HepG2 (cell line): ENCODE data around the gene ZC3H7B. TPM values are rescaled to one million over a fixed set of nuclear protein-coding genes. Genes with fewer than 3 reads are reported as not detected.

Experiments
- AKNA ChIP-seq: sonication (generic); formaldehyde crosslinking; IDR thresholded peaks from 2 replicates; pipeline ENCODE4 v1.4.0; 2020; ENCODE audit warnings: missing genetic modification reagents, borderline replicate concordance
- ARID3A ChIP-seq: IDR thresholded peaks from 2 replicates; pipeline ENCODE4 v1.6.1; 2012; ENCODE audit warnings: low read depth, low read length, improper control_type of control experiment
- ETV6 ChIP-seq: sonication (generic); formaldehyde crosslinking; conservative IDR thresholded peaks from 2 replicates; pipeline ENCODE4 v1.4.0; 2020; ENCODE audit warnings: missing genetic modification reagents
- HDAC2 ChIP-seq: sonication (generic); formaldehyde crosslinking; IDR thresholded peaks from 2 replicates; pipeline ENCODE4 v1.4.0; 2020; ENCODE audit warnings: missing genetic modification reagents
- HNRNPH1 ChIP-seq: fragments of 200-400 bp; formaldehyde crosslinking; optimal IDR thresholded peaks from 2 replicates; pipeline ENCODE3; 2017; ENCODE audit warnings: mild to moderate bottlenecking, low read depth, low read length
- JARID2 ChIP-seq: sonication (generic); formaldehyde crosslinking; IDR thresholded peaks from 2 replicates; pipeline ENCODE4 v1.8.1; 2023; ENCODE audit warnings: missing genetic modification reagents, inconsistent platforms; ENCODE audit not compliant: insufficient replicate concordance
- MYC ChIP-seq: sonication (generic); formaldehyde crosslinking; IDR thresholded peaks from 2 replicates; pipeline ENCODE4 v1.9.0; 2021; ENCODE audit warnings: missing genetic modification reagents, borderline replicate concordance
- NPAS2 ChIP-seq: sonication (generic); formaldehyde crosslinking; IDR thresholded peaks from 2 replicates; pipeline ENCODE4 v1.8.0; 2022; ENCODE audit warnings: mild to moderate bottlenecking, missing genetic modification reagents, borderline replicate concordance
- SP2 ChIP-seq: sonication (generic); formaldehyde crosslinking; IDR thresholded peaks from 2 replicates; pipeline ENCODE4 v1.5.1; 2020; ENCODE audit warnings: mild to moderate bottlenecking, missing genetic modification reagents
- SRSF9 ChIP-seq: fragments of 200-400 bp; formaldehyde crosslinking; IDR thresholded peaks from 2 replicates; pipeline ENCODE4 v1.6.1; 2018; ENCODE audit warnings: borderline replicate concordance, mild to moderate bottlenecking, low read depth, low read length; ENCODE audit not compliant: insufficient read depth, poor library complexity, severe bottlenecking
- ZNF232 ChIP-seq: sonication (generic); formaldehyde crosslinking; IDR thresholded peaks from 2 replicates; pipeline ENCODE4 v1.4.0; 2020; ENCODE audit warnings: missing genetic modification reagents, borderline replicate concordance
- ZNF275 ChIP-seq: sonication (generic); formaldehyde crosslinking; IDR thresholded peaks from 2 replicates; pipeline ENCODE4 v1.8.0; 2022; ENCODE audit warnings: missing genetic modification reagents, mild to moderate bottlenecking, inconsistent platforms, borderline replicate concordance
- ZNF333 ChIP-seq: sonication (generic); formaldehyde crosslinking; IDR thresholded peaks from 2 replicates; pipeline ENCODE4 v1.4.0; 2020; ENCODE audit warnings: mild to moderate bottlenecking, missing genetic modification reagents, borderline replicate concordance
- ZNF367 ChIP-seq: sonication (generic); formaldehyde crosslinking; IDR thresholded peaks from 2 replicates; pipeline ENCODE4 v1.4.0; 2020; ENCODE audit warnings: missing genetic modification reagents, borderline replicate concordance
- ZNF512B ChIP-seq: sonication (generic); formaldehyde crosslinking; IDR thresholded peaks from 2 replicates; pipeline ENCODE4 v1.5.1; 2020; ENCODE audit warnings: missing genetic modification reagents, mild to moderate bottlenecking, borderline replicate concordance
- ZNF749 ChIP-seq: sonication (generic); formaldehyde crosslinking; IDR thresholded peaks from 2 replicates; pipeline ENCODE4 v1.8.0; 2022; ENCODE audit warnings: mild to moderate bottlenecking, missing genetic modification reagents, moderate library complexity, borderline replicate concordance
- polyA plus RNA-seq, 8 experiments: library from polyadenylated mRNA; depleted of rRNA in 3 of 8; stranded (reverse) in 7 of 8; unstranded in 1 of 8; fragments of >200 nt; fragmentation: Illumina TruSeq in 4 of 8; extraction: Trizol in 4 of 8; gene quantifications; 2 replicates each; pipeline versions ENCODE4 v1.2.1 to v1.2.3, GENCODE V29; 2011 to 2016; ENCODE audit warnings: low read depth in 4 of 8, missing spikeins in 1 of 8, mixed read lengths in 1 of 8; ENCODE audit not compliant: insufficient read depth in 1 of 8
- total RNA-seq, 5 experiments: library from RNA; depleted of rRNA; stranded (reverse); fragments of >200 nt; fragmentation: Illumina TruSeq; extraction: Trizol; gene quantifications; 2 replicates each; pipeline ENCODE4 v1.2.3, GENCODE V29; 2016; ENCODE audit warnings: low read depth in 1 of 5

ZC3H7B gene
- total and polyA plus RNA-seq, 2 of the 13 experiments (the other 11 are each of a cell fraction or from before 2014, with no cell fraction given), result 26.4 to 37.2 TPM

GRCh38 chr22:41403532-41404318, 102.4 kb downstream of the ZC3H7B start (continued):
- TF ChIP-seq SP2 (CRISPR knock-in tag) (no peak), ARID3A (no peak), ZNF749 (CRISPR knock-in tag) (0 out of 2 replicates have a peak, but pooled peaks have one; percentile 16), NPAS2 (CRISPR knock-in tag) (no peak), ZNF232 (CRISPR knock-in tag) (no peak), ZNF512B (CRISPR knock-in tag) (peak; percentile 65; the same call in 1 of the 2 replicates), AKNA (CRISPR knock-in tag) (no peak), ETV6 (CRISPR knock-in tag) (no peak), JARID2 (CRISPR knock-in tag) (no peak), ZNF275 (no peak), ZNF367 (CRISPR knock-in tag) (no peak), HDAC2 (peak; percentile 62; the same call in 1 of the 2 replicates), HNRNPH1 (no peak), SRSF9 (no peak), MYC (no peak; the same call in 1 of the 2 replicates), ZNF333 (CRISPR knock-in tag) (no peak)
